Body of pancreas (tissue), 4 donors: ENCODE results near the gene DIO2.

Experiments
- CTCF ChIP-seq, 7 experiments: fragments of 450-650 bp in 4 of 7; fragments of 200-600 bp in 3 of 7; sonication (generic) in 3 of 7; IDR thresholded peaks; one replicate each; pipeline ENCODE4 v1.5.1; 2016 to 2019; ENCODE audit warnings: antibody characterized with exemption in 7 of 7
- POLR2A ChIP-seq, 3 donors: fragments of 450-650 bp; IDR thresholded peaks; one replicate each; pipeline ENCODE4 v1.6.1; 2016; ENCODE audit warnings: antibody characterized with exemption in 3 of 3, mild to moderate bottlenecking in 2 of 3

DNA sequence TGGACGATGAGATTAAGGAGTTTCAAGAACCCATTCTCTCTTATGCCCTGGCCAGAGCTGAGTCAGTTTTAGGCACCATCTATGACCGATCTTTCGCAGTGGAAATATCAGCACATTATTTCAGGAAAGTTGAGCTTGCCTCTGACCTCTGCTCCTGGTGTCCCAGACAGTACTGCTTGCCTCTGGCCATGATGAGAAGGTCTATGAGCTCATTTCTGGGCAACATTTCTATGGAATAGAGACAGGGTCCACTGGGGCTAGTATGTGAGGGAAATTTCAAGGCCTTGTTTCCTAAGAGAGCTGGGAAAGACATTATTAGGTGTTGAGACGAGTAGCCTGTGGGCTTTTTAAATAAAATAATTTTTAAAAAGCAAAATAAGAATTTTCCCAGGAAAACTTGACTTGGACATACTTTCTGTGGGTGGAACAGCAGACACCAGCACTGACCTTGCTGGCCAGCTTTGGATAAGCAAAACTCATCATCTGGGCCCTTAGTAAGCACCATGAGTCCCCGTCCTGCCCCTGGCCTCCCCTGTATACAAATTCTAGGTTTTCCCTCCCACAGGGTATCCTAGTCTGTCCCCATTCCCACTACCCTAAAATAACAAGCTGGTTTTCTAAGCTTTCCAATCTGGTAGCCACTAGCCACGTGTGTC lies 43.4 kb downstream of the DIO2 start:
- TF ChIP-seq CTCF (IDR thresholded peaks at IDR 0.05), result no peak
- no peak for TF ChIP-seq POLR2A (IDR thresholded peaks at IDR 0.05)
